ENCODE results near the gene DGKB.
"Not testable (repeated sequence)": the region's sequence is repeated elsewhere in the genome, so short reads cannot be mapped to it uniquely, and the experiment has no call there.

Gene DGKB

DNA sequence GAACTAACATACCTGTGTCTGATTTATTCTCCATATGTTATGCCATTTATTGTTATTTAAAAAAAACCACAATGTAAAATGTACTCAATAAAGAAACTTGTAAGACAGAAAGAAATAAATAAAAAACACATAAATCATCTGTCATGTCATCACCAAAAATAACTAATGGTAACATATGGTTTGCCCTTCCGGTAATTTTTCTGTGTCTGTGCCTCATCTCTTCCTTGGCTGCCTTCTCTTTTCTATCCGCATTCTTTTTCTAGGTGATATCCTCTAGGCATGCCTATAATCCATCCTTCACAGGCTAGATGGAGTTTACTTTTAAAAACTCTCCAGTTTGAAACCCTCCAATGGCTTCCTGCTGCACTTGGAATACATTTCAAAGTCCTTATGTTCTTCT is 609.1 kb downstream of the DGKB start:
- H3K4me3 ChIP-seq (ENCODE audit: low read depth, low read length) = no peak overlapping the region
- in situ Hi-C loops (cut with HindIII; ENCODE audit: low sequenced_read_pairs) = no loop called here
- DNase-seq (ENCODE audit: low read depth) = no peak
- TF ChIP-seq, protein P1, sequence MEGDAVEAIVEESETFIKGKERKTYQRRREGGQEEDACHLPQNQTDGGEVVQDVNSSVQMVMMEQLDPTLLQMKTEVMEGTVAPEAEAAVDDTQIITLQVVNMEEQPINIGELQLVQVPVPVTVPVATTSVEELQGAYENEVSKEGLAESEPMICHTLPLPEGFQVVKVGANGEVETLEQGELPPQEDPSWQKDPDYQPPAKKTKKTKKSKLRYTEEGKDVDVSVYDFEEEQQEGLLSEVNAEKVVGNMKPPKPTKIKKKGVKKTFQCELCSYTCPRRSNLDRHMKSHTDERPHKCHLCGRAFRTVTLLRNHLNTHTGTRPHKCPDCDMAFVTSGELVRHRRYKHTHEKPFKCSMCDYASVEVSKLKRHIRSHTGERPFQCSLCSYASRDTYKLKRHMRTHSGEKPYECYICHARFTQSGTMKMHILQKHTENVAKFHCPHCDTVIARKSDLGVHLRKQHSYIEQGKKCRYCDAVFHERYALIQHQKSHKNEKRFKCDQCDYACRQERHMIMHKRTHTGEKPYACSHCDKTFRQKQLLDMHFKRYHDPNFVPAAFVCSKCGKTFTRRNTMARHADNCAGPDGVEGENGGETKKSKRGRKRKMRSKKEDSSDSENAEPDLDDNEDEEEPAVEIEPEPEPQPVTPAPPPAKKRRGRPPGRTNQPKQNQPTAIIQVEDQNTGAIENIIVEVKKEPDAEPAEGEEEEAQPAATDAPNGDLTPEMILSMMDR (IDR thresholded peaks at IDR 0.05; ENCODE audit: low read depth, low read length, missing control alignments) = no peak

GRCh38 chr7:14292737-14293136 is 609.8 kb downstream of the DGKB start:
- in situ Hi-C loops (cut with HindIII; ENCODE audit: low sequenced_read_pairs) = no loop called here
- DNase-seq (ENCODE audit: low read depth) = no peak
- TF ChIP-seq, protein P1 (IDR thresholded peaks at IDR 0.05; ENCODE audit: low read depth, low read length, missing control alignments) = no peak
- no peak overlapping the region for H3K4me3 ChIP-seq (ENCODE audit: low read depth, low read length)

- DNase-seq (ENCODE audit: low read depth) = no peak
- H3K4me3 ChIP-seq (ENCODE audit: low read depth, low read length) = no peak overlapping the region
- TF ChIP-seq, protein P1 (IDR thresholded peaks at IDR 0.05; ENCODE audit: low read depth, low read length, missing control alignments) = no peak
- in situ Hi-C loops (cut with HindIII; ENCODE audit: low sequenced_read_pairs) = no loop called here
These were observed 612.6 kb downstream of the DGKB start for GRCh38 chr7:14289957-14290356.

DNA sequence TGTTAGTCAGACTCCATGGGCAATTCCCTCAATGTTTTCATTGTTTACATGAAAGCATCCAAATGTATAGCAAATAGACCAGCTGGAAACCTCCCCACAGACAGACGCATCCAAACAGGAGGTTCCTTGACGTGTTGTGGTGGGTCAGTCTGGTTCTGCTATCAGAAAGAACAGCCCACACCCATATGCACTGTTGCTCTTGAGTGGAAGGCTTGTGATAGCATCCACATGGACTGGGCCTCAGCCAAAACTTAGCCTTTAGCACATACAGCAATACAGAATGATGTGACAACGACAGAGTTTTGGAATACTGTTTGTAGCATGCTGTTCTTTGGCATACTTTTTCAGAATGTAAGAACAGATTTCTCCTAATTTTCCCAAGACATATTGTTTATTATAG is 613.9 kb downstream of the DGKB start:
- TF ChIP-seq, protein P1 (IDR thresholded peaks at IDR 0.05; ENCODE audit: low read depth, low read length, missing control alignments) = no peak
- in situ Hi-C loops (cut with HindIII; ENCODE audit: low sequenced_read_pairs) = no loop called here
- no peak overlapping the region for H3K4me3 ChIP-seq (ENCODE audit: low read depth, low read length)
- DNase-seq (ENCODE audit: low read depth) = no peak

DNA sequence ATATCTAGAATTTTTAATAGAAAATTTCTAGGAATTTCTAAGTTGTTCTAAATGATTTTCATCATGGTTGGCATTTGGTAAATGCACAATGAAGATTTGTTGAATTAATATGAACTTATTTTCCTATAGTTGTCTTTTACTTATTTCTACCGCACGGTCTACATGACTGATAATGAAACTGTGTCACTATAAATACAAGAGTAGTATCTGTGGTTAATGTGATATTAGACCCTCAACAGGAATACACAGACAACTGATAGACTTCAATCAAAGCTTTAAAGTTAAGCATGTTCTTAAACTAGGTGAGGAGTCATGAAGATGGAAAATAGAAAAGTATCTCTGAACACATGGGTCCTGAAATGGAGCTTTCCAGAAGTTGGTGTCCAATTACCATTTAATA is 615.2 kb downstream of the DGKB start:
- in situ Hi-C loops (cut with HindIII; ENCODE audit: low sequenced_read_pairs) = no loop called here
- no peak overlapping the region for H3K4me3 ChIP-seq (ENCODE audit: low read depth, low read length)
- DNase-seq (ENCODE audit: low read depth) = no peak
- TF ChIP-seq, protein P1 (IDR thresholded peaks at IDR 0.05; ENCODE audit: low read depth, low read length, missing control alignments) = no peak

GRCh38 chr7:14286036-14286435 is 616.5 kb downstream of the DGKB start:
- no peak for DNase-seq (ENCODE audit: low read depth)
- H3K4me3 ChIP-seq (ENCODE audit: low read depth, low read length) = no peak overlapping the region
- TF ChIP-seq, protein P1 (IDR thresholded peaks at IDR 0.05; ENCODE audit: low read depth, low read length, missing control alignments) = no peak
- in situ Hi-C loops (cut with HindIII; ENCODE audit: low sequenced_read_pairs) = no loop called here

DNA sequence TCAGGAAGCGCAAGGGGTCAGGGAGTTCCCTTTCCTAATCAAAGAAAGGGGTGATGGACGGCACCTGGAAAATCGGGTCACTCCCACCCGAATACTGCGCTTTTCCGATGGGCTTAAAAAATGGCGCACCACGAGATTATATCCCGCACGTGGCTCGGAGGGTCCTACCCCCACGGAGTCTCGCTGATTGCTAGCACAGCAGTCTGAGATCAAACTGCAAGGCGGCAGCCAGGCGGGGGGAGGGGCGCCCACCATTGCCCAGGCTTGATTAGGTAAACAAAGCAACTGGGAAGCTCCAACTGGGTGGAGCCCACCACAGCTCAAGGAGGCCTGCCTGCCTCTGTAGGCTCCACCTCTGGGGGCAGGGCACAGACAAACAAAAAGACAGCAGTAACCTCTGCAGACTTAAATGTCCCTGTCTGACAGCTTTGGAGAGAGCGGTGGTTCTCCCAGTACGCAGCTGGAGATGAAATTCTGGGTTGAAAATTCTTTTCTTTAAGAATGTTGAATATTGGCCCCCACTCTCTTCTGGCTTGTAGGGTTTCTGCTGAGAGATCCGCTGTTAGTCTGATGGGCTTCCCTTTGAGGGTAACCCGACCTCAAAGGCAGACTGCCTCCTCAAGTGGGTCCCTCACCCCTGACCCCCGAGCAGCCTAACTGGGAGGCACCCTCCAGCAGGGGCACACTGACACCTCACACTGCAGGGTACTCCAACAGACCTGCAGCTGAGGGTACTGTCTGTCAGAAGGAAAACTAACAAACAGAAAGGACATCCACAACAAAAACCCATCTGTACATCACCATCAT is 623.3 kb downstream of the DGKB start:
- DNase-seq (ENCODE audit: low read depth); H3K4me3 ChIP-seq (ENCODE audit: low read depth, low read length); in situ Hi-C loops (cut with HindIII; ENCODE audit: low sequenced_read_pairs): not testable (repeated sequence)
